Mucosa of descending colon (tissue), 3 donors: ENCODE results near the gene AGAP1. TPM values are rescaled to one million over a fixed set of nuclear protein-coding genes. Genes with fewer than 3 reads are reported as not detected.

ENCODE experiments used
- ATAC-seq: fragments of 200-7000 bp; cut with Tn5 transposase; one replicate; pipeline ENCODE4 v1.9.1; 2020; ENCODE audit warnings: mild to moderate bottlenecking, moderate library complexity
- DNase-seq, 3 donors: peaks; one replicate each; pipeline ENCODE4 v3.0.0-alpha.2; 2020
- H3K36me3 ChIP-seq: fragments of 200-600 bp; one replicate; pipeline ENCODE4 v1.8.0; 2021; ENCODE audit warnings: low read depth, mild to moderate bottlenecking
- H3K4me1 ChIP-seq: fragments of 200-600 bp; one replicate; pipeline ENCODE4 v1.8.0; 2021; ENCODE audit warnings: low read depth, mild to moderate bottlenecking
- H3K4me3 ChIP-seq: fragments of 200-600 bp; one replicate; pipeline ENCODE4 v1.8.0; 2021; ENCODE audit warnings: mild to moderate bottlenecking
- H3K9me3 ChIP-seq: fragments of 200-600 bp; one replicate; pipeline ENCODE4 v1.8.0; 2021; ENCODE audit warnings: mild to moderate bottlenecking
- CTCF ChIP-seq: fragments of 200-600 bp; IDR thresholded peaks from one replicate; pipeline ENCODE4 v1.8.0; 2022; ENCODE audit warnings: antibody characterized with exemption, mild to moderate bottlenecking
- intact Hi-C, 2 donors: fragments of 100-400 bp; cut with DNase I in 1 of 2; cut with micrococcal nuclease in 1 of 2; formaldehyde crosslinking; loops; one replicate each; pipeline versions ENCODE4 v1.11.0 to v1.11.1; 2022; cut with DNase I, micrococcal nuclease
- total RNA-seq, 3 donors: library from RNA; stranded (reverse); fragmentation: NEBNext Ultra II Directional in 2 of 3; extraction: Animal tissue kit (Norgen Biotek cat#: 25700) in 2 of 3; gene quantifications; one replicate each; pipeline versions ENCODE4 v1.2.1 to v1.2.4, GENCODE V29; 2021 to 2023
- donor health status: DM: no; HTN: no; CAD: no; lungs with moderate emphysema.
- donor health status: DM: no; HTN: no; CAD: no.
- donor health status: DM: no; HTN: yes; CAD: no.

AGAP1 gene
- total RNA-seq, 3 donors from 2014 or later, result 68.1 to 112 (median 88.9) TPM

DNA sequence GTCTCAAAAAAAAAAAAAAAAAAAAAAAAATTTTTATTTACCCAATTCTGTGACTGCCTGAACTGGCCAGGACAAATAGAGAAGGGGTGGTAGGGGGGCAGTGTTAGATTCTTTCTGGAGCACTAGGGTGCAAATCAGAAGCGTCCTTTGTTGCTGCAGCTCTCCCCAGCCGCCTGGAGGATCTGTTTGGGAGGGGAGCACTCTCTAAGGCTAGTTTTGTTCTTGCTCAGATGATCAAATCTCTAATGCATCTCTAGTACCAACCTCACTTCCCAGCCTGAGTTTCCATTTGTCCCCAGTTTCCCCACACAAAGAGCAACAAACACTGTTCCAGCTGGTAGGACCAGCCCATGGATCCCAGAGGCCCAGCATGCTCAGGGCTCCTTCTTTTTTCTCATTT lies 591.4 kb downstream of the AGAP1 start:
- Histone ChIP-seq H3K9me3 (no peaks in the 10 kb centered on the region), H3K36me3 (no peaks in the 10 kb centered on the region), H3K4me1 (no peaks in the 10 kb centered on the region), H3K4me3 (no peak overlapping the region)
- DNase-seq (no peak), ATAC-seq (no peak)
- no peak for TF ChIP-seq CTCF
- intact Hi-C loops, result no loop called here

- intact Hi-C loops, result no loop called here
- no peak for ATAC-seq
- no peak overlapping the region for H3K4me3 ChIP-seq
- no peaks in the 10 kb centered on the region for H3K9me3 ChIP-seq
- H3K36me3 ChIP-seq, result no peaks in the 10 kb centered on the region
- DNase-seq, result no peak
- H3K4me1 ChIP-seq, result no peaks in the 10 kb centered on the region
- TF ChIP-seq CTCF, result no peak
Observed at GRCh38 chr2:236085647-236086046, 591.8 kb downstream of the AGAP1 start.

GRCh38 chr2:236086403-236086970 lies 592.6 kb downstream of the AGAP1 start:
- Histone ChIP-seq H3K4me3 (no peak overlapping the region), H3K36me3 (no peaks in the 10 kb centered on the region), H3K4me1 (no peaks in the 10 kb centered on the region), H3K9me3 (no peaks in the 10 kb centered on the region)
- TF ChIP-seq CTCF, result no peak
- ATAC-seq, result no peak
- DNase-seq, result no peak
- intact Hi-C loops, result no loop called here

DNA sequence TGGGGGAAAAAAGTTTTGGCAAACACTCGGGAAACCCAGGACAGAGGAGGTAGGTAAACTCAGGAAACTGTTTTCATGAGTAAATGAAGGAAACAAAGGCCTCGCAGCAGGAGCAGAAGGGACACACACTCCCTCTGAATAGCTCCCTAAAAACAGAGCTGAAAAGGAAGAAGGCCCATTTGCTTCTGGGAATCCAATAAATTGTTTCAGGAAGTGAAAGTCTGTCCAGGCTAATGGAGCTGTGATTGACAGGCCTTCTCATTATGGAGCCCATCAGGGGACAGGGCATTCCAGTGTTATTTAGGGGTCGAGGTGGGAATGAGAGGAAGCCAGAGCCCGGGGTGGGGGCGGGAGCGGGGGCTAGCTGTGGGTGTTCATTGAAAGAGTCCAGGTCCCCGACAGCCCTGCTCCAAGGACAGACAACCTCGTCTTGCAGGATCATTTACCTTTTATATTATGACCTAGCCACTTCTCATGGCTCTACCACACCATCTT lies 593.2 kb downstream of the AGAP1 start:
- ATAC-seq (no peak), DNase-seq (no peak)
- H3K4me1 ChIP-seq, result no peaks in the 10 kb centered on the region
- H3K4me3 ChIP-seq, result no peak overlapping the region
- no peak for TF ChIP-seq CTCF
- intact Hi-C loops, result no loop called here
- H3K9me3 ChIP-seq, result no peaks in the 10 kb centered on the region
- H3K36me3 ChIP-seq, result no peaks in the 10 kb centered on the region

DNA sequence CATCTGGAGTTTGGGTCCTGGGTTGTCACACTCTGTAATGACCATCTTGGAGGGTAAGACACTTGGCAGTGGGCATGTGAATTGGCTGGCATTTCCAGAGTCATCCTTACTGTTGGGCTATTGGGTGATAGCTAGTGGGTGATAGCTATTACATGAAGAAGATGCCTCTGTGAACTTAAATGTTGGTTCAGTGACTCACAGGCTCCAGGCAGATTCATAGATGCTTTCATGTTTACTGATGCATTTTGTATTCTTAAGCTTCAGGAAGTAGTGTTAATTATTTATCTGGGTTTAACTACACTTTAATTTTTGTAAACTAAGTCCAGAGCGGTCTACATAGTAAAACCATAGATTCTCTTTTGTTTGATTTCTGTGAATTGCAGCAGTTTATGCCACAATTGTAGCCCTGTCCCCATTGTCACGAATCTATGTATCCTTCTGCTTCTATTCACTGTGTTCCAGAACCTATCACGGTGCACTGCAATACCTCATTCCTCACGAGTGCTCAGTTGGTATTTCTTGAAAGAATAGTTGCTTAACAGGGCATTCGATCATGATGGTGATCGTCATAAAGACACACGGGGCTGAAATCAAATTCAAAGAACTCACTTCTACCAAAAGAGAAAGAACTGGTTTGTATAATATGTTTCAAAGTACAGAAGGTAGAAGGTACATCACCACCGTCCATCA lies 594.7 kb downstream of the AGAP1 start:
- intact Hi-C loops, result no loop called here
- ATAC-seq, result no peak
- no peak for TF ChIP-seq CTCF

More for the DNA sequence above, 594.7 kb downstream of the AGAP1 start:
- no peaks in the 10 kb centered on the region for H3K4me1 ChIP-seq
- DNase-seq, result no peak
- H3K36me3 ChIP-seq, result no peaks in the 10 kb centered on the region
- no peaks in the 10 kb centered on the region for H3K9me3 ChIP-seq
- no peak overlapping the region for H3K4me3 ChIP-seq
